ENCODE data around the gene ADAT1. TPM values are rescaled to one million over a fixed set of nuclear protein-coding genes. Genes with fewer than 3 reads are reported as not detected.

The ADAT1 gene, protein sequence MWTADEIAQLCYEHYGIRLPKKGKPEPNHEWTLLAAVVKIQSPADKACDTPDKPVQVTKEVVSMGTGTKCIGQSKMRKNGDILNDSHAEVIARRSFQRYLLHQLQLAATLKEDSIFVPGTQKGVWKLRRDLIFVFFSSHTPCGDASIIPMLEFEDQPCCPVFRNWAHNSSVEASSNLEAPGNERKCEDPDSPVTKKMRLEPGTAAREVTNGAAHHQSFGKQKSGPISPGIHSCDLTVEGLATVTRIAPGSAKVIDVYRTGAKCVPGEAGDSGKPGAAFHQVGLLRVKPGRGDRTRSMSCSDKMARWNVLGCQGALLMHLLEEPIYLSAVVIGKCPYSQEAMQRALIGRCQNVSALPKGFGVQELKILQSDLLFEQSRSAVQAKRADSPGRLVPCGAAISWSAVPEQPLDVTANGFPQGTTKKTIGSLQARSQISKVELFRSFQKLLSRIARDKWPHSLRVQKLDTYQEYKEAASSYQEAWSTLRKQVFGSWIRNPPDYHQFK
- 10 to 100 TPM; 48.3 to 61.2 (median 55.0) TPM for total RNA-seq (2021; fragmentation: NEBNext Ultra II Directional; extraction: Animal tissue kit (Norgen Biotek cat#: 25700))
- long read RNA-seq, transcript ADAT1-201 (11 exons, 1,869 nt) = major isoform, 12 of 22 reads
- long read RNA-seq, partial matches to known transcripts = 8 of 22 reads
- long read RNA-seq, other reads (novel, unspliced or antisense) = 2 of 22 reads

DNA sequence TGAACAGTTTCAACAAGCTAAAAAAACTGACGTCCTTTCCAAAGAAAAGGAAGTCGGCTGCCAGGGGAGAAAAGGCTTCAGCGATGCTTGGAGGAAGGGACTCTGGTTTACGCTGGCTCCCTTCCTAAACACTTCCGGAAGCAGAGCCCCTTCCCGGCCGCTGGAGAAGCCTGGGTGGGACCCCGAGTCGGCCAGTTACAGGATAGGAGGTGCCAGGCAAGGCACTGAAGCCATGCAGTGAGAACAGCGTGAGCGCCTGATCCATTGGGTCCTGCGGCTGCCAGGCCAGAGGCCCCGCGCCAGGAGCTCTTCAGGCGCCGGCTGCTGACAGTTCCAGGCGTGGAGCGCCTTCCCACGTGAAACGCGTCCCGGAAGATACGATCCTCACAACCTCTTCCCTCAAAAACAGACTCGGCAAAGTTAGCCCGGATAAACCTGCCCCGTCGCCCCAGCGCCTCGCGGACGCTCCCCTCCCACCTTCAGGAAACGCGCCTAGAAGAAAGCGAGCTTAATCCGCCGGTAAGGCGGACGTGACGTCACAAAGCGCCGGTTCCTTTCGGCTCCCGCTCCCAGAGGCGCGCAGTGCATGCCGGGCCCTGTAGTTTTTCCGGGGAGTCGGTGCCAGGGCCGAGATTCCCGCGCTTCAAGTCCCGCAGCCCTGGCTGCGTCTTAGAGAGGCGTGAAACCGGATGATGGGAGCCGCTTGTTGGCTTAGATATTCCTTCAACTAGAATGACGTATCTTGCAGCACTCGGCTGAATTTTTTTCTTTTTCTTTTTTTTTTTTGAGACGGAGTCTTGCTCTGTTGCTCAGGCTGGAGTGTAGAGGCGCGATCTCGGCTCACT is at the start of gene ADAT1:
Gene ADAT1 (minus strand): TSS at position 521 of the 845 bp plus-strand sequence. CDS start 2,482 bp downstream, outside the sequence.
- no peak for TF ChIP-seq CTCF (IDR thresholded peaks at IDR 0.05)
- DNase-seq = peak; percentile 97
- Mint-ChIP-seq H3K27me3 (ENCODE audit: insufficient read depth) (peaks cover 7% of the 10 kb centered on the region), H3K36me3 (ENCODE audit: low read depth) (peaks cover 42% of the 10 kb centered on the region), H3K27ac (peak within 1 kb of the TSS; percentile 97), H3K9me3 (no peaks in the 10 kb centered on the region), H3K4me3 (peak within 1 kb of the TSS; percentile 99), H3K4me1 (ENCODE audit: low read depth) (peaks cover 50% of the 10 kb centered on the region)

DNA sequence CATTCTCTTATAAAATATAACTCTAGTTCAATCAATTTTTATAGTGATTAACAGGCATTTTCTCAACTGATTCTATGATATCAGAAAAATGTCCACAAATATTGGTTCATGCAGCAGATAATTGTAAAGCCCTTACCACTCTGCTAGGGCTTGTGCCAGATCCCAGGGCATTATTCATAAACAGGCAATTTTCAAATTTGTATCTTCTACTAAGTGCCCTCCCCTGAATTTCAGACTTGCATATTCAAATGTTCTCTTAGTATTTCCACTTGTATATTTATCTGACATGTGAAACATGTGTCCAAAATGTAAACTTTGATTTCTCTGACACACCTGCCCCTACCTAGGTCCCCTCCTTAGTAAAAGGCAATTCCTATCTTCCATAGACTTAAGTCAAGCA is 44.4 kb upstream of the ADAT1 start:
- no peak for DNase-seq
- H3K27me3 Mint-ChIP-seq (ENCODE audit: insufficient read depth) = no peaks in the 10 kb centered on the region
- H3K4me3 Mint-ChIP-seq = no peak overlapping the region
- H3K36me3 Mint-ChIP-seq (ENCODE audit: low read depth) = no peaks in the 10 kb centered on the region
- no peaks in the 10 kb centered on the region for H3K4me1 Mint-ChIP-seq (ENCODE audit: low read depth)
- no peaks in the 10 kb centered on the region for H3K9me3 Mint-ChIP-seq
- TF ChIP-seq CTCF (IDR thresholded peaks at IDR 0.05) = no peak
- no peak overlapping the region for H3K27ac Mint-ChIP-seq

DNA sequence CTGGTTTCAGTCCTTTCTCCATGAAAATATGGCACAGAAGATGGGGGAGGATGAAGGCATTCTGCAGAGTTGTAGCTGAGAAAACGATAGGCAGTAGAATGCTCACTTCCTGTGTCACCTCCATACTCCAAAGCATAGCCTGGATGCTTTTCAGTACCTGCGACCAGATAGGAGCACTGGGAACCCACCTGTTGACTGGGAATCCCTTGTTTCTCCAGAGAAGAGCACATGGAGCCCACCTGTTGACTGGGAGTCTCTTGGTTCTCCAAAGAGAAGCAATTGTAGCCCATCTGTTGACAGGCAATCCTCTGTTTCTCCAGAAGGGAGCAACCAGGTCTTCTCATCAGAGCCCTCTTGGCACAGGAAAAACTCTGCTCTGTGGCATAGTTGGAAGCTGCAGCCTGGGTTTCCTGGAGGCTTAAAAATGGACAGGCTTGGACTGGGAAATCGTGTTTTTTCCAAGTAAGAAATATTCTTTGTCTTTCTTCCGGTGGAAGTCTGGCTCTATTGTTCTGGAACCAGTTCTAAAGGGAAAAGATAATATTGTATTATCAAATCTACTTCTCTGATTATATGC is 37.7 kb upstream of the ADAT1 start:
- Mint-ChIP-seq H3K27ac (no peak overlapping the region), H3K4me3 (no peak overlapping the region), H3K9me3 (no peaks in the 10 kb centered on the region)

DNA sequence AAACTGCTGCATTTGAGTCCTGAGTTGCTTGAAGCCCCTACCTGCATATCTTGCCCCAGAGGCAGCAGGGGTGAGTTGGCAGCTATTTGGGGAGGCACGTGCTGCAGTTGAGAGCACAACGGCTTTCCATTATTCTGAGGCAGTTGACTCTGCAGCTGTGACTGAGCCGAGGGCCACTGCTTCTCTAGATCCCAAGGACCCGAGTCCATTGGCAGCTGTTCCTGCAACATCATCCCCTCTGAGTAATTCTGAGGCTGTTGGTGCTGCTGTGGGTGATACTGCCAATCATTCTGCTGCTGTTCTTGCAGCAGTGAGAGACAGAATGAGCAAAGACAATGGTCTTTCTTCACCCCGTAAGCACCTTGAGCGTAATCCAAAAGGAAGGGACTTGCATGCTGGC is 37.2 kb upstream of the ADAT1 start:
- Mint-ChIP-seq H3K4me1 (ENCODE audit: low read depth) (no peaks in the 10 kb centered on the region), H3K36me3 (ENCODE audit: low read depth) (peaks cover 17% of the 10 kb centered on the region), H3K9me3 (no peaks in the 10 kb centered on the region), H3K27ac (no peak overlapping the region), H3K27me3 (ENCODE audit: insufficient read depth) (no peaks in the 10 kb centered on the region), H3K4me3 (no peak overlapping the region)
- DNase-seq = no peak
- no peak for TF ChIP-seq CTCF (IDR thresholded peaks at IDR 0.05)

More for the DNA sequence above, 37.7 kb upstream of the ADAT1 start:
- no peak for DNase-seq
- H3K36me3 Mint-ChIP-seq (ENCODE audit: low read depth) = peaks cover 15% of the 10 kb centered on the region
- no peaks in the 10 kb centered on the region for H3K27me3 Mint-ChIP-seq (ENCODE audit: insufficient read depth)
- no peak for TF ChIP-seq CTCF (IDR thresholded peaks at IDR 0.05)
- H3K4me1 Mint-ChIP-seq (ENCODE audit: low read depth) = no peaks in the 10 kb centered on the region

- no peaks in the 10 kb centered on the region for H3K27me3 Mint-ChIP-seq (ENCODE audit: insufficient read depth)
- peaks cover 14% of the 10 kb centered on the region for H3K4me1 Mint-ChIP-seq (ENCODE audit: low read depth)
- no peak for TF ChIP-seq CTCF (IDR thresholded peaks at IDR 0.05)
- no peak overlapping the region for H3K4me3 Mint-ChIP-seq
- H3K9me3 Mint-ChIP-seq = no peaks in the 10 kb centered on the region
- no peak overlapping the region for H3K27ac Mint-ChIP-seq
- H3K36me3 Mint-ChIP-seq (ENCODE audit: low read depth) = peaks cover 23% of the 10 kb centered on the region
- DNase-seq = no peak
These were observed 35.1 kb upstream of the ADAT1 start for GRCh38 chr16:75658175-75658574.
